ENCODE data around the gene PRLR.

The PRLR gene

GRCh38 chr5:35133186-35133585, 97.1 kb downstream of the PRLR start:
- no peaks in the 10 kb centered on the region for H3K27me3 ChIP-seq (ENCODE audit: low read depth, low read length)
- no peak overlapping the region for H3K4me3 ChIP-seq (ENCODE audit: low read length)
- H3K4me1 ChIP-seq (ENCODE audit: low read length): peaks cover 21% of the 10 kb centered on the region
- TF ChIP-seq, protein P1, sequence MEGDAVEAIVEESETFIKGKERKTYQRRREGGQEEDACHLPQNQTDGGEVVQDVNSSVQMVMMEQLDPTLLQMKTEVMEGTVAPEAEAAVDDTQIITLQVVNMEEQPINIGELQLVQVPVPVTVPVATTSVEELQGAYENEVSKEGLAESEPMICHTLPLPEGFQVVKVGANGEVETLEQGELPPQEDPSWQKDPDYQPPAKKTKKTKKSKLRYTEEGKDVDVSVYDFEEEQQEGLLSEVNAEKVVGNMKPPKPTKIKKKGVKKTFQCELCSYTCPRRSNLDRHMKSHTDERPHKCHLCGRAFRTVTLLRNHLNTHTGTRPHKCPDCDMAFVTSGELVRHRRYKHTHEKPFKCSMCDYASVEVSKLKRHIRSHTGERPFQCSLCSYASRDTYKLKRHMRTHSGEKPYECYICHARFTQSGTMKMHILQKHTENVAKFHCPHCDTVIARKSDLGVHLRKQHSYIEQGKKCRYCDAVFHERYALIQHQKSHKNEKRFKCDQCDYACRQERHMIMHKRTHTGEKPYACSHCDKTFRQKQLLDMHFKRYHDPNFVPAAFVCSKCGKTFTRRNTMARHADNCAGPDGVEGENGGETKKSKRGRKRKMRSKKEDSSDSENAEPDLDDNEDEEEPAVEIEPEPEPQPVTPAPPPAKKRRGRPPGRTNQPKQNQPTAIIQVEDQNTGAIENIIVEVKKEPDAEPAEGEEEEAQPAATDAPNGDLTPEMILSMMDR (IDR thresholded peaks at IDR 0.05; ENCODE audit: low read depth, low read length): no peak
- no peak for TF ChIP-seq EZH2phosphoT487 (IDR thresholded peaks at IDR 0.05; ENCODE audit: low read depth)
- no peak overlapping the region for H3K9ac ChIP-seq (ENCODE audit: low read length)
- H3K36me3 ChIP-seq (replicated peaks; ENCODE audit: low read depth, low read length): no peaks in the 10 kb centered on the region
- no peak overlapping the region for H2AFZ ChIP-seq (ENCODE audit: low read depth, low read length)
- H3K79me2 ChIP-seq (ENCODE audit: low read length): no peaks in the 10 kb centered on the region
- H3K4me2 ChIP-seq (ENCODE audit: low read length): no peak overlapping the region
- no peaks in the 10 kb centered on the region for H4K20me1 ChIP-seq (ENCODE audit: insufficient read depth, low read length)
- no peak overlapping the region for H3K27ac ChIP-seq (ENCODE audit: low read length)
- H3K9me3 ChIP-seq (ENCODE audit: insufficient read depth, low read length): no peaks in the 10 kb centered on the region

DNA sequence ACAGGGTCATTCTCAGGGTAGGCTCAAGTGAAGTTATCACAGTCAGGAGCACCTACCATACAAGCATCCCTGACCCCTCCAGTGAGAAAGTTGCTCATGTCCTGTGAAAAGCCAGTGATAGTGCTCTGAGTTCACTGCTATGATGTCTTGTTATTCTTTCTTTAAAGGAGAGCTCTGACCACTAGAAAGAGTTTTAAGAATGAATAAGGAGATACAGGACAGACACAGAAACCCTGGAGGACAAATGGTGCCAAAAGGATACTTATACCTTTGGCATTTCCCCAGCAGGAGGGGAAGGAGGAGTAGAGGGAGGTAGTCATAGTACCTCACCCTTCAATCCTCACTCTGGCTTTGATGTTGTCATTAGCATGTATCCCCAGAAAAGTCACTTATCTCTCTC, 98.6 kb downstream of the PRLR start:
- Histone ChIP-seq H2AFZ (ENCODE audit: low read depth, low read length) (no peak overlapping the region), H3K4me3 (ENCODE audit: low read length) (no peak overlapping the region), H3K27me3 (ENCODE audit: low read depth, low read length) (no peaks in the 10 kb centered on the region), H3K36me3 (replicated peaks; ENCODE audit: low read depth, low read length) (no peaks in the 10 kb centered on the region), H3K4me1 (ENCODE audit: low read length) (peaks cover 21% of the 10 kb centered on the region), H3K9me3 (ENCODE audit: insufficient read depth, low read length) (no peaks in the 10 kb centered on the region), H3K9ac (ENCODE audit: low read length) (no peak overlapping the region), H3K27ac (ENCODE audit: low read length) (no peak overlapping the region), H3K4me2 (ENCODE audit: low read length) (no peak overlapping the region), H3K79me2 (ENCODE audit: low read length) (no peaks in the 10 kb centered on the region), H4K20me1 (ENCODE audit: insufficient read depth, low read length) (no peaks in the 10 kb centered on the region)
- TF ChIP-seq EZH2phosphoT487 (IDR thresholded peaks at IDR 0.05; ENCODE audit: low read depth): no peak
- TF ChIP-seq, protein P1 (IDR thresholded peaks at IDR 0.05; ENCODE audit: low read depth, low read length): no peak

GRCh38 chr5:35129921-35130485, 100.3 kb downstream of the PRLR start:
- H3K4me1 ChIP-seq (ENCODE audit: low read length): peaks cover 21% of the 10 kb centered on the region
- no peak overlapping the region for H3K9ac ChIP-seq (ENCODE audit: low read length)
- H3K79me2 ChIP-seq (ENCODE audit: low read length): no peaks in the 10 kb centered on the region
- no peak overlapping the region for H3K4me3 ChIP-seq (ENCODE audit: low read length)
- no peak overlapping the region for H3K27ac ChIP-seq (ENCODE audit: low read length)
- no peaks in the 10 kb centered on the region for H3K9me3 ChIP-seq (ENCODE audit: insufficient read depth, low read length)
- no peaks in the 10 kb centered on the region for H4K20me1 ChIP-seq (ENCODE audit: insufficient read depth, low read length)
- TF ChIP-seq, protein P1 (IDR thresholded peaks at IDR 0.05; ENCODE audit: low read depth, low read length): no peak
- TF ChIP-seq EZH2phosphoT487 (IDR thresholded peaks at IDR 0.05; ENCODE audit: low read depth): no peak
- H3K27me3 ChIP-seq (ENCODE audit: low read depth, low read length): no peaks in the 10 kb centered on the region
- H3K36me3 ChIP-seq (replicated peaks; ENCODE audit: low read depth, low read length): no peaks in the 10 kb centered on the region
- H3K4me2 ChIP-seq (ENCODE audit: low read length): peak overlapping the region; percentile 43
- H2AFZ ChIP-seq (ENCODE audit: low read depth, low read length): no peak overlapping the region

GRCh38 chr5:35129276-35129675, 101.0 kb downstream of the PRLR start:
- H3K36me3 ChIP-seq (replicated peaks; ENCODE audit: low read depth, low read length): no peaks in the 10 kb centered on the region
- H3K4me2 ChIP-seq (ENCODE audit: low read length): no peak overlapping the region
- H3K4me3 ChIP-seq (ENCODE audit: low read length): no peak overlapping the region
- no peak overlapping the region for H3K27ac ChIP-seq (ENCODE audit: low read length)
- no peak overlapping the region for H3K9ac ChIP-seq (ENCODE audit: low read length)
- no peaks in the 10 kb centered on the region for H4K20me1 ChIP-seq (ENCODE audit: insufficient read depth, low read length)
- no peaks in the 10 kb centered on the region for H3K9me3 ChIP-seq (ENCODE audit: insufficient read depth, low read length)
- H3K79me2 ChIP-seq (ENCODE audit: low read length): no peaks in the 10 kb centered on the region
- no peak overlapping the region for H2AFZ ChIP-seq (ENCODE audit: low read depth, low read length)
- H3K27me3 ChIP-seq (ENCODE audit: low read depth, low read length): no peaks in the 10 kb centered on the region
- peaks cover 21% of the 10 kb centered on the region for H3K4me1 ChIP-seq (ENCODE audit: low read length)
- TF ChIP-seq, protein P1 (IDR thresholded peaks at IDR 0.05; ENCODE audit: low read depth, low read length): no peak
- TF ChIP-seq EZH2phosphoT487 (IDR thresholded peaks at IDR 0.05; ENCODE audit: low read depth): no peak

Data from OCI-LY3 (cell line).